Tibial artery (tissue), 4 donors: ENCODE measurements around the gene STPG4.

ENCODE experiments used
- DNase-seq, 2 donors: peaks; one replicate each; pipeline ENCODE4 v3.0.0-alpha.2; 2019
- H3K27ac ChIP-seq, 2 donors: fragments of 200-600 bp; sonication (generic) in 1 of 2; 1 replicate in 1 of 2; 2 replicates in 1 of 2; pipeline ENCODE4 v1.5.1; 2018 to 2019; ENCODE audit warnings: mild to moderate bottlenecking in 1 of 2
- H3K27me3 ChIP-seq, 2 donors: fragments of 200-600 bp; sonication (generic) in 1 of 2; one replicate each; pipeline versions ENCODE4 v1.5.1 to v1.6.0; 2016 to 2019
- H3K36me3 ChIP-seq, 3 donors: fragments of 200-600 bp; sonication (generic) in 2 of 3; one replicate each; pipeline ENCODE4 v1.5.1; 2016 to 2019; ENCODE audit warnings: mild to moderate bottlenecking in 2 of 3
- H3K4me1 ChIP-seq, 4 donors: fragments of 200-600 bp; sonication (generic) in 2 of 4; 1 replicate in 3 of 4; 2 replicates in 1 of 4; pipeline ENCODE4 v1.5.1; 2016 to 2019
- H3K4me3 ChIP-seq, 2 donors: fragments of 200-600 bp; sonication (generic) in 1 of 2; 1 replicate in 1 of 2; 2 replicates in 1 of 2; pipeline ENCODE4 v1.5.1; 2018 to 2019; ENCODE audit warnings: mild to moderate bottlenecking in 2 of 2
- H3K9me3 ChIP-seq, 3 donors: fragments of 200-600 bp; sonication (generic) in 1 of 3; one replicate each; pipeline ENCODE4 v1.5.1; 2016 to 2019
- CTCF ChIP-seq, 2 experiments: fragments of 200-600 bp in 1 of 2; fragments of 450-650 bp in 1 of 2; IDR thresholded peaks; one replicate each; pipeline ENCODE4 v1.5.1; 2017 to 2019; ENCODE audit warnings: antibody characterized with exemption in 2 of 2, mild to moderate bottlenecking in 1 of 2, moderate library complexity in 1 of 2
- intact Hi-C: fragments of 100-400 bp; cut with DNase I; formaldehyde crosslinking; loops from one replicate; pipeline ENCODE4 v1.15.0; 2023; ENCODE audit warnings: low total_unique reads

STPG4 gene

GRCh38 chr2:47054868-47055267, 100.2 kb downstream of the STPG4 start:
- intact Hi-C loops, result loop anchor here (10.0 kb wide), 1 partner anchor 50 kb away; no protein-coding TSS in a partner anchor
- TF ChIP-seq CTCF (IDR thresholded peaks at IDR 0.05), result no peak
- Histone ChIP-seq H3K4me3 (no peak overlapping the region), H3K27me3 (no peaks in the 10 kb centered on the region), H3K36me3 (peaks cover 8 to 51% (median 28%) of the 10 kb centered on the region in 3 donors), H3K9me3 (no peaks in the 10 kb centered on the region), H3K4me1 (peaks cover 23 to 62% (median 55%) of the 10 kb centered on the region in 4 donors), H3K27ac (peak overlapping the region; percentile 81 to 91)
- no peak for DNase-seq

GRCh38 chr2:47054036-47054555, 101.0 kb downstream of the STPG4 start:
- TF ChIP-seq CTCF (IDR thresholded peaks at IDR 0.05), result no peak
- DNase-seq, result no peak
- Histone ChIP-seq H3K4me3 (no peak overlapping the region), H3K27ac (peak overlapping the region; percentile 81 to 91), H3K9me3 (no peaks in the 10 kb centered on the region), H3K36me3 (peaks cover 11 to 59% (median 33%) of the 10 kb centered on the region in 3 donors), H3K27me3 (no peaks in the 10 kb centered on the region), H3K4me1 (peaks cover 23 to 57% (median 55%) of the 10 kb centered on the region in 4 donors)
- intact Hi-C loops, result loop anchor here (10.0 kb wide), 1 partner anchor 49 kb away; no protein-coding TSS in a partner anchor

GRCh38 chr2:47052847-47053246, 102.3 kb downstream of the STPG4 start:
- Histone ChIP-seq H3K36me3 (peaks cover 15 to 72% (median 41%) of the 10 kb centered on the region in 3 donors), H3K27me3 (no peaks in the 10 kb centered on the region), H3K4me3 (no peak overlapping the region), H3K4me1 (peaks cover 20 to 45% (median 43%) of the 10 kb centered on the region in 4 donors), H3K27ac (peak overlapping the region in 1 of 2 donors; percentile 81), H3K9me3 (no peaks in the 10 kb centered on the region)
- DNase-seq, result no peak
- intact Hi-C loops, result loop anchor here (10.0 kb wide), 1 partner anchor 48 kb away; no protein-coding TSS in a partner anchor
- TF ChIP-seq CTCF (IDR thresholded peaks at IDR 0.05), result no peak

- intact Hi-C loops, result loop anchor here (10.0 kb wide), 1 partner anchor 47 kb away; no protein-coding TSS in a partner anchor
Observed at GRCh38 chr2:47051562-47051961, 103.5 kb downstream of the STPG4 start.

GRCh38 chr2:47050762-47051161, 104.3 kb downstream of the STPG4 start:
- TF ChIP-seq CTCF (IDR thresholded peaks at IDR 0.05), result no peak
- Histone ChIP-seq H3K27me3 (no peaks in the 10 kb centered on the region), H3K27ac (peak overlapping the region; percentile 35 to 61), H3K9me3 (no peaks in the 10 kb centered on the region), H3K4me3 (no peak overlapping the region), H3K4me1 (peaks cover 4 to 24% (median 22%) of the 10 kb centered on the region in 4 donors), H3K36me3 (peaks cover 32 to 92% (median 62%) of the 10 kb centered on the region in 3 donors)
- intact Hi-C loops, result loop anchor here (10.0 kb wide), 1 partner anchor 46 kb away; no protein-coding TSS in a partner anchor
- DNase-seq, result no peak

More at GRCh38 chr2:47051562-47051961, 103.5 kb downstream of the STPG4 start:
- no peak overlapping the region for H3K4me3 ChIP-seq
- H3K4me1 ChIP-seq, result peaks cover 12 to 32% (median 30%) of the 10 kb centered on the region in 4 donors
- H3K9me3 ChIP-seq, result no peaks in the 10 kb centered on the region
- H3K27me3 ChIP-seq, result no peaks in the 10 kb centered on the region
- H3K27ac ChIP-seq, result no peak overlapping the region
- no peak for DNase-seq
- TF ChIP-seq CTCF (IDR thresholded peaks at IDR 0.05), result no peak
- H3K36me3 ChIP-seq, result peaks cover 26 to 84% (median 54%) of the 10 kb centered on the region in 3 donors
